Chondrocyte (in vitro differentiated cells): ENCODE data around the gene FSCN2. TPM values are rescaled to one million over a fixed set of nuclear protein-coding genes. Genes with fewer than 3 reads are reported as not detected.
"Not testable (repeated sequence)": the region's sequence is repeated elsewhere in the genome, so short reads cannot be mapped to it uniquely, and the experiment has no call there.

Experiments
- DNase-seq: peaks from one replicate; pipeline ENCODE4 v3.0.0; 2021; ENCODE audit warnings: mixed read lengths, low spot score
- H3K27ac Mint-ChIP-seq: one replicate; pipeline ENCODE4 v1.8.0; 2021; ENCODE audit warnings: mild to moderate bottlenecking, moderate library complexity, mixed read lengths; ENCODE audit not compliant: unreplicated experiment
- H3K27me3 Mint-ChIP-seq: 2 replicates; pipeline ENCODE4 v1.8.0; 2021; ENCODE audit warnings: low read depth, mixed read lengths
- H3K36me3 Mint-ChIP-seq: 2 replicates; pipeline ENCODE4 v1.8.0; 2021; ENCODE audit warnings: low read depth, mixed read lengths
- H3K4me1 Mint-ChIP-seq: 2 replicates; pipeline ENCODE4 v1.8.0; 2021; ENCODE audit warnings: low read depth, mild to moderate bottlenecking, mixed read lengths
- H3K4me3 Mint-ChIP-seq: one replicate; pipeline ENCODE4 v1.8.0; 2021; ENCODE audit warnings: mild to moderate bottlenecking, moderate library complexity, mixed read lengths; ENCODE audit not compliant: unreplicated experiment
- H3K9me3 Mint-ChIP-seq: 2 replicates; pipeline ENCODE4 v1.8.0; 2021; ENCODE audit warnings: low read depth, mixed read lengths
- CTCF ChIP-seq: fragments of 200-600 bp; sonication (generic); IDR thresholded peaks from 2 replicates; pipeline ENCODE4 v1.5.0; 2021; ENCODE audit warnings: antibody characterized with exemption, mild to moderate bottlenecking, moderate library complexity
- total RNA-seq: library from RNA; stranded (reverse); gene quantifications from 3 replicates; pipeline ENCODE4 v1.2.1, GENCODE V29; 2021

The FSCN2 gene
- total RNA-seq, 1 donor from 2014 or later = 6.1 TPM

DNA sequence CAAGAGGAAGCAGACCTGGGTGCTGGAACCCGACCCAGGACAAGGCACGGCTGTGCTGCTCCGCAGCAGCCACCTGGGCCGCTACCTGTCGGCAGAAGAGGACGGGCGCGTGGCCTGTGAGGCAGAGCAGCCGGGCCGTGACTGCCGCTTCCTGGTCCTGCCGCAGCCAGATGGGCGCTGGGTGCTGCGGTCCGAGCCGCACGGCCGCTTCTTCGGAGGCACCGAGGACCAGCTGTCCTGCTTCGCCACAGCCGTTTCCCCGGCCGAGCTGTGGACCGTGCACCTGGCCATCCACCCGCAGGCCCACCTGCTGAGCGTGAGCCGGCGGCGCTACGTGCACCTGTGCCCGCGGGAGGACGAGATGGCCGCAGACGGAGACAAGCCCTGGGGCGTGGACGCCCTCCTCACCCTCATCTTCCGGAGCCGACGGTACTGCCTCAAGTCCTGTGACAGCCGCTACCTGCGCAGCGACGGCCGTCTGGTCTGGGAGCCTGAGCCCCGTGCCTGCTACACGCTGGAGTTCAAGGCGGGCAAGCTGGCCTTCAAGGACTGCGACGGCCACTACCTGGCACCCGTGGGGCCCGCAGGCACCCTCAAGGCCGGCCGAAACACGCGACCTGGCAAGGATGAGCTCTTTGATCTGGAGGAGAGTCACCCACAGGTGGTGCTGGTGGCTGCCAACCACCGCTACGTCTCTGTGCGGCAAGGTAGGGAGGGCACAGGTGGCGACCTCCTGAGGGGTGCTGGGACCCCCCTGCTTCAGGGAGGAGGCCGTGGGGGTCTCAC is 667 bp downstream of the FSCN2 start:
- no peak for TF ChIP-seq CTCF
- no peak for DNase-seq
- no peaks in the 10 kb centered on the region for H3K9me3 Mint-ChIP-seq
- peak overlapping the region; percentile 36 for H3K27ac Mint-ChIP-seq
- H3K36me3 Mint-ChIP-seq = no peaks in the 10 kb centered on the region
- no peak overlapping the region for H3K4me3 Mint-ChIP-seq
- no peaks in the 10 kb centered on the region for H3K27me3 Mint-ChIP-seq
- peaks cover 6% of the 10 kb centered on the region for H3K4me1 Mint-ChIP-seq

DNA sequence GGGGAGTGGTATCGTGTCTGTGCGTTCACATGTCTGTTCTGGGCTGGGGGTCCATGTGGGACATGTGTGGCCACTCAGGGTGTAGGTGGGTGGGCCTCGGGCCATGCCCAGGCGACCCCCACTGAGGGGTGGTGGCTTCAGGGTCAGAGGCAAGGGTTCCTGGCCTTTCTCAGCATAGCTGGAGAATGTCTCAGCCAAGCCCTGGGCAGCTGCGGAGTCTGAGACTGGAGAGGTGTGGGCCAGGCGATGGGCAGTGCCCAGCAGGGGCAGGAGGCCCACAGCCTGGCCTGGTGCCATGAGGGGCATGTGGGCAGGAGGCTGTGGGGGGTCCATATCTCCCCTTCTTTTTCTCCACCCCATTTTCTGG is 1.2 kb downstream of the FSCN2 start:
- Mint-ChIP-seq H3K27me3 (no peaks in the 10 kb centered on the region), H3K9me3 (no peaks in the 10 kb centered on the region), H3K4me3 (no peak overlapping the region), H3K36me3 (no peaks in the 10 kb centered on the region), H3K4me1 (peaks cover 7% of the 10 kb centered on the region), H3K27ac (peak overlapping the region; percentile 36)
- TF ChIP-seq CTCF = no peak
- no peak for DNase-seq

DNA sequence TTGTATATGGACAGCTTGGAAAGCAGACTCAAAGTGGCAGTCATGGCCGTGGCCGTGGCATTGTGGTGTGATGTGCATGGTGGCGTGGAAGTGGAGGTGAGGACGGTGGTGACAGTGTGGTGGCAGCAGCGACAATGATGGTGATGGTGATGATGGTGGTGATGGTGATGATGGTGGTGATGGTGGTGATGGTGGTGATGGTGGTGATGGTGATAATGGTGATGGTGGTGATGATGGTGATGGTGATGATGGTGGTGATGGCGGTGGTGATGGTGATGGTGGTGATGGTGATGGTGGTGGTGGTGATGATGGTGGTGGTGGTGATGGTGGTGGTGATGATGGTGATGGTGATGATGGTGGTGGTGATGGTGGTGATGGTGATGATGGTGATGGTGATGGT is 2.8 kb downstream of the FSCN2 start:
- H3K4me1 Mint-ChIP-seq, H3K4me3 Mint-ChIP-seq, H3K27me3 Mint-ChIP-seq, H3K27ac Mint-ChIP-seq, H3K36me3 Mint-ChIP-seq, H3K9me3 Mint-ChIP-seq, DNase-seq: not testable (repeated sequence)

DNA sequence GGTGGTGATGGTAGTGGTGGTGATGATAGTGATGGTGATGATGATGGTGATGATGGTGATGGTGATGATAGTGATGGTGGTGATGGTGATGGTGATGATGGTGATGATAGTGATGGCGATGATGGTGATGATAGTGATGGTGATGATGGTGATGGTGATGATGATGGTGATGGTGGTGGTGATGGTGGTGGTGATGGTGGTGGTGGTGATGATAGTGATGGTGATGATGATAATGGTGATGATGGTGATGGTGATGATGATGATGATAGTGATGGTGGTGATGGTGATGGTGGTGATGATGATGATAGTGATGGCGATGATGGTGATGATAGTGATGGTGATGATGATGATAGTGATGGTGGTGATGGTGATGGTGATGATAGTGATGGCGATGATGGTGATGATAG is 3.8 kb downstream of the FSCN2 start:
- not testable (repeated sequence) for H3K4me3 Mint-ChIP-seq, DNase-seq, H3K27ac Mint-ChIP-seq, H3K4me1 Mint-ChIP-seq, H3K36me3 Mint-ChIP-seq, H3K9me3 Mint-ChIP-seq, H3K27me3 Mint-ChIP-seq

DNA sequence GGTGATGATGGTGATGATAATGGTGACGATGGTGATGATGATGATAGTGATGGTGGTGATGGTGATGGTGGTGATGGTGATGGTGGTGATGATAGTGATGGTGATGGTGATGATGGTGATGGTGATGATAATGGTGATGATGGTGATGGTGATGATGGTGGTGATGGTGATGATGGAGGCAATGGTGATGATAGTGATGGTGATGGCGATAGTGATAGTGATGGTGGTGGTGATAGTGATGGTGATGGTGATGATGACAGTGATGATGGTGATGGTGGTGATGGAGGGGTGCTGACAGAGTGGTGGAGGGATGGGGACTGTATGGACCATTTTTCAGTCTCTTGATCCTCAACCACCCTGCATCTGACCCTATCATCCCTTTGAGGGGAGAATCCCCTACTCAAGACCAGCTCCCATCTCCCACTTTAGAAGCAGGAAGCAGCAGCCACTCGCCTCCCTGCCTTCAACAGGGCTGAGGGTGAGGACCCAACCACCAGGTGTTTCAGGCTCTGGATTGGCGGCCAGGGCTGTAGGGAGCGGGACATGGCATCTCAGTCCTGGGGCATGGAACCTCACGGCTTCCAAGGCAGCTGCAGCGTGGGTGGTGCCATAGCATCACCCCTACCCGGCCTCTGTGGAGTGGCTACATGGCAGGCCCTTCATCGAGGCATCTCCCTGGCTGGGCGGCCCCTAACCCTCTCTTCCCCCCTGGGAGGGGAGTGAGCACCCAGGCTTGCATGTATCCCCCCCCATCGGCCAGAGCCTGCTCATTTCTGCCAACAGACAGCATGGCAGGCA is 4.5 kb downstream of the FSCN2 start:
- H3K27ac Mint-ChIP-seq = no peak overlapping the region
- no peak overlapping the region for H3K4me3 Mint-ChIP-seq

More for the DNA sequence above, 4.5 kb downstream of the FSCN2 start:
- Mint-ChIP-seq H3K4me1 (peaks cover 6% of the 10 kb centered on the region), H3K9me3 (no peaks in the 10 kb centered on the region), H3K36me3 (no peaks in the 10 kb centered on the region), H3K27me3 (no peaks in the 10 kb centered on the region)
- no peak for DNase-seq
- no peak for TF ChIP-seq CTCF
